ENCODE results near the gene CREBBP.

CREBBP gene

GRCh38 chr16:3874242-3874641, 6.3 kb downstream of the CREBBP start:
- no peak for TF ChIP-seq POLR2AphosphoS5 (IDR thresholded peaks at IDR 0.05; ENCODE audit: low read depth, low read length)
- no peak for TF ChIP-seq TAF1 (IDR thresholded peaks at IDR 0.05; ENCODE audit: borderline replicate concordance, insufficient read depth, low read length)

- TF ChIP-seq TAF1 (IDR thresholded peaks at IDR 0.05; ENCODE audit: borderline replicate concordance, insufficient read depth, low read length) (no peak), SIN3A (IDR thresholded peaks at IDR 0.05; ENCODE audit: borderline replicate concordance, insufficient read depth, low read length) (no peak), REST (IDR thresholded peaks at IDR 0.05; ENCODE audit: insufficient read depth in 1 of 2, low read depth in 2 of 2, low read length in 2 of 2) (no peak), FOXP2 (optimal IDR thresholded peaks at IDR 0.05; ENCODE audit: borderline replicate concordance, extremely low read depth, extremely low read length, insufficient read depth) (no peak), POLR2AphosphoS5 (IDR thresholded peaks at IDR 0.05; ENCODE audit: low read depth, low read length) (no peak)
Observed at GRCh38 chr16:3873482-3874173, 6.9 kb downstream of the CREBBP start.

DNA sequence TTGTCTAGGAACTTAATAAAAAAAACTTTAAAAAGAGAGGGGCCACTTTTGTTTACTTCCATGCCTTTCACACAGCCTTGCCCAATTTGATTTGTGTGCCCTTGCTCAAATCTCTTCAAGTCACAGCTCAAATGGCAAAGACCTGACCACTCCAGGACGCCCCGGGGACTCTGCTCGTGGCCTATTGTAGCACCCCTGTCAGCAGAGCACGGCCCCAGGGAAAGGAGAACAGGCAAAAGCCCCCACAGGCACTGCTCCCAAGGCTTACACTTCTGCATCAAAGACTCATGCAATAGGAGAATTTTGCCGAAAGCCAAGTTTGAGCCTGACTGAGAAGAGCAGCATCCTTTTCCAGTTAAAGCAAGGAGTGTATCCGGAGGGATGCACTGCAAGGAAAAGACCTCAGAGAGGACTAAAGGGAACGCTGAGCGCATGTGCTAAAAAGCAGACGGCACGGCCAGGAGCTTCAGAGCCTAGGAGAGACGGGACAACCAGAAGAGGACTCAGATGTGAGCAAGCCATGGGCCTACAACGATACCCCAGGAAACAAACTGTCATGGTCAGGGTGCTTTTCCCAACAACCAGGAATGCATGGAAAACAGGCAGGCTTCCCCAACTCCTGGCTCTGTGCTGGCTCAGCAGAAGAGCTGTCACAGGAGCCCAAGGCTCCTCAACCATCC, 8.2 kb downstream of the CREBBP start:
- no peak for TF ChIP-seq REST (IDR thresholded peaks at IDR 0.05; ENCODE audit: insufficient read depth in 1 of 2, low read depth in 2 of 2, low read length in 2 of 2)
- TF ChIP-seq SIN3A (IDR thresholded peaks at IDR 0.05; ENCODE audit: borderline replicate concordance, insufficient read depth, low read length): no peak
- TF ChIP-seq TAF1 (IDR thresholded peaks at IDR 0.05; ENCODE audit: borderline replicate concordance, insufficient read depth, low read length): no peak
- no peak for TF ChIP-seq FOXP2 (optimal IDR thresholded peaks at IDR 0.05; ENCODE audit: borderline replicate concordance, extremely low read depth, extremely low read length, insufficient read depth)
- no peak for TF ChIP-seq POLR2AphosphoS5 (IDR thresholded peaks at IDR 0.05; ENCODE audit: low read depth, low read length)

- TF ChIP-seq POLR2AphosphoS5 (IDR thresholded peaks at IDR 0.05; ENCODE audit: low read depth, low read length) (no peak), REST (IDR thresholded peaks at IDR 0.05; ENCODE audit: insufficient read depth in 1 of 2, low read depth in 2 of 2, low read length in 2 of 2) (no peak), TAF1 (IDR thresholded peaks at IDR 0.05; ENCODE audit: borderline replicate concordance, insufficient read depth, low read length) (no peak), SIN3A (IDR thresholded peaks at IDR 0.05; ENCODE audit: borderline replicate concordance, insufficient read depth, low read length) (no peak), FOXP2 (optimal IDR thresholded peaks at IDR 0.05; ENCODE audit: borderline replicate concordance, extremely low read depth, extremely low read length, insufficient read depth) (no peak)
Observed at GRCh38 chr16:3868967-3869366, 11.5 kb downstream of the CREBBP start.

- TF ChIP-seq REST (IDR thresholded peaks at IDR 0.05; ENCODE audit: insufficient read depth in 1 of 2, low read depth in 2 of 2, low read length in 2 of 2) (no peak), POLR2AphosphoS5 (IDR thresholded peaks at IDR 0.05; ENCODE audit: low read depth, low read length) (no peak), FOXP2 (optimal IDR thresholded peaks at IDR 0.05; ENCODE audit: borderline replicate concordance, extremely low read depth, extremely low read length, insufficient read depth) (no peak), TAF1 (IDR thresholded peaks at IDR 0.05; ENCODE audit: borderline replicate concordance, insufficient read depth, low read length) (no peak), SIN3A (IDR thresholded peaks at IDR 0.05; ENCODE audit: borderline replicate concordance, insufficient read depth, low read length) (no peak)
Observed at GRCh38 chr16:3868556-3868955, 12.0 kb downstream of the CREBBP start.
